ENCODE data around the gene DCLK1.

DCLK1 gene

DNA sequence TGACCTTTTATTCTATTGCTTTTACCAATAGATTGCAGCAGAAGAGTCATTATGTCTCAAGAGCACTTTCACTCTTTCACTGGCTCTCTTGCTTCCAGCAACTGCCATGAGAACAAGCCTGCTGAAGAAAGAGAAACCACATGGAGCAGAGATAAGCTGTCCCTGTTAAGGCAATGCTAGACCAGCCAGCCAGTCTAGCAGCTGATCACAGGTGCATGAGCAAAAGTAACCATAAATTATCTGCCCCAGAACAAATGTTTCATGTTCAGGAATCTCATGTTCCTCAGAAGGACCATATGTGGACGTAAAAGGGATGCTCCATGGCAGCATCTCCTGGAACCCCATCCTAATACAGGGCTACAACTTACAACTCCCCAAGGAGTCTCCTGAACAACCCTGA, 20.4 kb upstream of the DCLK1 start:
- Histone ChIP-seq H3K9me3 (ENCODE audit: control insufficient read depth, insufficient read depth, low read length) (no peaks in the 10 kb centered on the region), H3K4me1 (ENCODE audit: control insufficient read depth, insufficient read depth, low read length) (no peaks in the 10 kb centered on the region), H3K36me3 (ENCODE audit: control insufficient read depth, insufficient read depth, low read length) (no peaks in the 10 kb centered on the region), H3K4me3 (ENCODE audit: low read depth, low read length) (no peak overlapping the region), H3K27me3 (ENCODE audit: control insufficient read depth, insufficient read depth, low read length) (peaks cover 17% of the 10 kb centered on the region), H3K9ac (ENCODE audit: low read depth, low read length) (no peak overlapping the region)

DNA sequence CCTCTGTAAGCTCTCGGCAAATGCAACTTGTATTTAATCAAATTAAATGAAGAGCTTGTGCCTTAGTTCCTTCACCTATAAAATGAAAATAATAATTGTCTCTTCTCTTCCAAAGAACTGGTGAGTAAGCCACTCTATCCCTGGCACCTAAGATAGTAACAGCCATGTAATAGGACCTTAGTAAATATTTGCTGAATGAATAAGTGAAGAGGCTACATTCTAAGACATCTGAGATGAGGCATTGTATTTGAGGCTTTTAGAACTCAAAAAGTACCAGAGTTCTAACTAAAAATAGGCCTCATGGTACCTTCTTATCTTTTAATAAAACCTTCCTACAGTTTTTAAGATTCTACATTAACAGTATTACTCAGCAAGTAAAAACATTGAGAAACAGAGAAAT, 17.3 kb upstream of the DCLK1 start:
- Histone ChIP-seq H3K4me1 (ENCODE audit: control insufficient read depth, insufficient read depth, low read length) (no peaks in the 10 kb centered on the region), H3K36me3 (ENCODE audit: control insufficient read depth, insufficient read depth, low read length) (no peaks in the 10 kb centered on the region), H3K27me3 (ENCODE audit: control insufficient read depth, insufficient read depth, low read length) (no peaks in the 10 kb centered on the region), H3K9ac (ENCODE audit: low read depth, low read length) (no peak overlapping the region), H3K4me3 (ENCODE audit: low read depth, low read length) (no peak overlapping the region), H3K9me3 (ENCODE audit: control insufficient read depth, insufficient read depth, low read length) (no peaks in the 10 kb centered on the region)

DNA sequence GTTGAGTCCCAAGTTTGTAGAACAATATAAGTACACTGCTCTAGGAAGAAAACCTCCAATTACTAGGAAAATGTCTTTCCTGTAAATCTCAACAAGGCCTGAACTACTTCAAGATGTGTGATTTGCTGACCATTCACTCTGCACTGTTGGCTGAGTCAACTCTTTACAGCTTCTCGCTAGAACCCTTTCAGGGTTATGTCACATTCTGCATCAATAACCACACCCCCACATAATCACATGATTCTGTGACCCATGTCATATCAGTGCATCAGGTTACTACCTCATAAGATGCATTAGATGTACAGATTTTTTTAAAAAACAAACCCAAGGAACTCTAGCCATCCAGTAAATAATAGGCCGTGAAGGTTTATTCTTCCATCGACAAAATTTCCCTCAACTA, 16.1 kb upstream of the DCLK1 start:
- Histone ChIP-seq H3K4me3 (ENCODE audit: low read depth, low read length) (no peak overlapping the region), H3K4me1 (ENCODE audit: control insufficient read depth, insufficient read depth, low read length) (no peaks in the 10 kb centered on the region), H3K9ac (ENCODE audit: low read depth, low read length) (no peak overlapping the region), H3K27me3 (ENCODE audit: control insufficient read depth, insufficient read depth, low read length) (no peaks in the 10 kb centered on the region), H3K36me3 (ENCODE audit: control insufficient read depth, insufficient read depth, low read length) (no peaks in the 10 kb centered on the region), H3K9me3 (ENCODE audit: control insufficient read depth, insufficient read depth, low read length) (no peaks in the 10 kb centered on the region)

DNA sequence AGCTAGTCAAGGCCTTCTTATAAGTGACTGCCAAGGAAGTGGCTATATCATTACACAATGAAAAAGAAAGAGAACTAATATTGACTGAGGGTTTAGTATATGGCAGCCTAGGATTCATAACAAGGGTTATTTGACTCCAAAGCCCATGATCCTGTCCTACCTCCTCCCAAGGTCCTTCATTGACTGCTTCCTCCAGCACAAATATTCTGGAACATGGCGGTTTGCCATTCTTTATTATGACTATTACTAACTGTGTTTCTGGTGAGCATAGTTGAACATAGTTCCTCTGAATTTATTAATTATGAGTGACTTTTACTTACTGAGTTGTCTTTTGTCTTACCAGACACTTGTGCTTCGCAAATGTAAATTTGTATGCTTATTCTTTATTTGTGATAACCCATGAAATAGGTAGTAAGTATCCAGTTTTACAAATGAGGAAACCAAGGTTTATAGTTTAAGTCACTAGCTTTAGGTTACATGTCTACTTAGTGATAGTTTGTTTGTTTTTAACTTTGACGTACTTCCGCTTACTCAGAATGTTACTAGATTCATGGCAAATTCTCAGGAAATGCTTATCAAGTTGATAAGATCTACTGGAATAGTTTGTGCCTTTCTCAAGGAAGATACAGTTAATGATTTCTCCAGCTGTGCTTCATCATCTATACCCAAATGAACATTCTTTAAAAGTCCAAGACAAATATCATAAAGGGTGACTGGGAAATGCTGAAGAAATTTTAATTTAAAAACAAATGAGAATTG, 15.5 kb upstream of the DCLK1 start:
- Histone ChIP-seq H3K36me3 (ENCODE audit: control insufficient read depth, insufficient read depth, low read length) (no peaks in the 10 kb centered on the region), H3K9me3 (ENCODE audit: control insufficient read depth, insufficient read depth, low read length) (no peaks in the 10 kb centered on the region), H3K9ac (ENCODE audit: low read depth, low read length) (no peak overlapping the region)

DNA sequence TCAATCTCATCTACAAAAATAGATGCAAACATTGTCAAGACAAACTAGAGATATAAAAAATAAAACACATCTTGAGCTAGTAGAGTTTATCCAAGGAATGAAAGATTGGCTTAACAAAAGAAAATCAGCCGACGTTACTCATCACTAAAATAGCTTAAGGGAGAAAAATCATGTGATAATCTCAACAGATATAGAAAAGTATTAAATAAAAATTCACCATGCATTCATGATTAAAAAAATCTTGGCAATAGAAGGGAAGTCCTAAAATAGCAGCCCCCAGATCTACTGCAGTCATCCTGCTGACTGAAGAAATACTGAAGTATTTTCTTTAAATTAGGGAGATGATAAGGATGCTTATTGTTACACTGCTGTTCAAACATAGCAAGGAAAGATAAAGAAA, 12.6 kb upstream of the DCLK1 start:
- Histone ChIP-seq H3K27me3 (ENCODE audit: control insufficient read depth, insufficient read depth, low read length) (no peaks in the 10 kb centered on the region), H3K9ac (ENCODE audit: low read depth, low read length) (no peak overlapping the region)

More for the DNA sequence above, 15.5 kb upstream of the DCLK1 start:
- H3K27me3 ChIP-seq (ENCODE audit: control insufficient read depth, insufficient read depth, low read length) = no peaks in the 10 kb centered on the region
- no peak overlapping the region for H3K4me3 ChIP-seq (ENCODE audit: low read depth, low read length)
- no peaks in the 10 kb centered on the region for H3K4me1 ChIP-seq (ENCODE audit: control insufficient read depth, insufficient read depth, low read length)

DNA sequence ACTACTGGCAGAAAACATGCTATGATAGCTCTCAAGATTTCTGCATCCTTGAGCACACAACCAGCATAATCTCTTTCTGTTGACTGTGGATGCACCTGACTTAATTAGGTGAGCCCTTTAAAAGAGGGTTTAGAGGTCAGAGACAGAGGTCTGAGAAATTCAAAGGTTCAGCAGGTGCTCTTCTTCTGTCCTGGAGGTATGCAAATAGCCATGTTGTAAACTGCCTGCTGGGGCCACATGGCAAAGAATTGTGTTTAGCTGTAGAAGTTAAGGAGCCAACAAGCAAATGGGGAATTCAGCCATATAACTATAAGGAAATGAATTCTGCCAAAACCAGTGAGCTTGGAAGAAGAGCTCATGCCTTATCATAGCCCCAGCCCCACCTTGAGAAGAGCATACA, 11.6 kb upstream of the DCLK1 start:
- no peaks in the 10 kb centered on the region for H3K36me3 ChIP-seq (ENCODE audit: control insufficient read depth, insufficient read depth, low read length)
- H3K9me3 ChIP-seq (ENCODE audit: control insufficient read depth, insufficient read depth, low read length) = no peaks in the 10 kb centered on the region

More for the DNA sequence above, 12.6 kb upstream of the DCLK1 start:
- Histone ChIP-seq H3K9me3 (ENCODE audit: control insufficient read depth, insufficient read depth, low read length) (no peaks in the 10 kb centered on the region), H3K36me3 (ENCODE audit: control insufficient read depth, insufficient read depth, low read length) (no peaks in the 10 kb centered on the region), H3K4me3 (ENCODE audit: low read depth, low read length) (no peak overlapping the region), H3K4me1 (ENCODE audit: control insufficient read depth, insufficient read depth, low read length) (no peaks in the 10 kb centered on the region)

DNA sequence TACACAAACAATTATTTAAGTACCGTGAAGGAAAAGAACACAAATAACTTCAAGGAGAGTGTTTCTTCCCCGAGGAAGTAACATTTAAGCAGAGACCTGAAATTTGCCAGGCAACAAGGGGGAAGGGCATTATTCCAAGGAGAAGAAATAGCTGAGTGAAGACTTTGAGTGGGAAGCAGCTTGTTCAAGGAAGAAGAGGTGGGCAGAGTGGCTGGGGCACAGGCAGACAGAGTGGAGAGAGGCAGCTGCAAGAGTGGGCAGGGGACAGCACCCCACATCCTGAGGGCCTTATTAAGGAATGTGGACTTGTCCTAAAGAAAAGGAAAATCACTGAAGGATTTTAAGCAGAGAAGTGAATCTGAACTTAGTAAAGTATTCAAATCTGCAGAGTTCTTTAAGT, 4.7 kb upstream of the DCLK1 start:
- H3K9me3 ChIP-seq (ENCODE audit: control insufficient read depth, insufficient read depth, low read length) = no peaks in the 10 kb centered on the region
- no peaks in the 10 kb centered on the region for H3K36me3 ChIP-seq (ENCODE audit: control insufficient read depth, insufficient read depth, low read length)
- H3K9ac ChIP-seq (ENCODE audit: low read depth, low read length) = no peak overlapping the region
- peaks cover 6% of the 10 kb centered on the region for H3K4me1 ChIP-seq (ENCODE audit: control insufficient read depth, insufficient read depth, low read length)
- H3K27me3 ChIP-seq (ENCODE audit: control insufficient read depth, insufficient read depth, low read length) = peaks cover 16% of the 10 kb centered on the region
- no peak overlapping the region for H3K4me3 ChIP-seq (ENCODE audit: low read depth, low read length)

More for the DNA sequence above, 11.6 kb upstream of the DCLK1 start:
- no peaks in the 10 kb centered on the region for H3K27me3 ChIP-seq (ENCODE audit: control insufficient read depth, insufficient read depth, low read length)
- no peaks in the 10 kb centered on the region for H3K4me1 ChIP-seq (ENCODE audit: control insufficient read depth, insufficient read depth, low read length)
- no peak overlapping the region for H3K9ac ChIP-seq (ENCODE audit: low read depth, low read length)
- H3K4me3 ChIP-seq (ENCODE audit: low read depth, low read length) = no peak overlapping the region

DNA sequence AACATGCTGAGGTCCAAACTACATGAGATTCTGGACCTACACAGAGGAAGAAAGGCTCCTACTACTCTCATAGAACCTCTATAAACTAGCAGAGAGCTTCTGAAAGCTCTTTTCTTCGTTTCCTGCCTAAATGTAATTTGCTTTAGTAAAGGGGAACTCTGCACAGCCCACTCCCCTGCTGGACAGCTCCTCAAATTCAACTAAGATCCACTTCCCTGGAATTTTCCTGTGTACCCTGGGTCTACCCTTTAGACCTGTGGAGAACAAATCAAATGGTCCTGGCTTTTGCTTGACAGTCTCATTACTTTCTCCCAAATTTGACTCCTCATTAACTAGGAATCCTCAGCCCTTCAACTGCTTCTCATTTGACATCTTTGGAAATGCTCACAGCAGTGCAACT, 3.5 kb upstream of the DCLK1 start:
- Histone ChIP-seq H3K4me3 (ENCODE audit: low read depth, low read length) (no peak overlapping the region), H3K9me3 (ENCODE audit: control insufficient read depth, insufficient read depth, low read length) (no peaks in the 10 kb centered on the region), H3K27me3 (ENCODE audit: control insufficient read depth, insufficient read depth, low read length) (peaks cover 24% of the 10 kb centered on the region), H3K36me3 (ENCODE audit: control insufficient read depth, insufficient read depth, low read length) (no peaks in the 10 kb centered on the region), H3K9ac (ENCODE audit: low read depth, low read length) (no peak overlapping the region), H3K4me1 (ENCODE audit: control insufficient read depth, insufficient read depth, low read length) (peaks cover 10% of the 10 kb centered on the region)

DNA sequence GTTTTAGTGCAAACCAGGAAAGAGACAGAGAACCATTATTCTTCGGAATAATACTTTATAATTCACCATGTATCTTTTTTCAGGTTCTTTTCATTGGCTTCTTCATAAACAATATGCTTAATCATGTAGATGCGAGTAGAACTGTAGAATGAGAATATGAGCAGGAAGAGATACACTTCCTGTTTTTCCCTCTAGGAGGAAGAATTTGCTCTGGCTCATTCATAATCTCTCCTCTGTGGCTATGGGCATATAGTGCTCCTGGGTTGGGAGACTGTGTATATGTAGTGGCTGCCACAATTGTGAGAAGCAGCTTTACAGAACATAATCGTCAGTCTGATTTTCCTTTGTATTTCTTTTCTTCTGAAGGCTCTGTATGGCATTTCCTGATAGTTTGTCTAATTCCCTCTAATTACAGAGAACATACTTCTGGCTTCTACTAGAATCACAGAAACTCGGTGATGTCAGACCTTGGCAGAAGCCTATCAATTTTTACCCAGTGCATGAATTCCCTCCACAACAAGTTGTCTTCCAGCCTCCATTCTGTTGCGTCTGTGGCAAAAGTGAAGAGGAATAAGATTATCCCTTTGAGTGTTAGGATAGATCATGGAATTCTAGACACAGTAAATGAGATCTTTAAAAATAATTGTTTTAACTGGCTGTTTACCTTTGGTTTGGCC, 2.9 kb upstream of the DCLK1 start:
- no peak overlapping the region for H3K4me3 ChIP-seq (ENCODE audit: low read depth, low read length)
- peaks cover 10% of the 10 kb centered on the region for H3K4me1 ChIP-seq (ENCODE audit: control insufficient read depth, insufficient read depth, low read length)
- no peaks in the 10 kb centered on the region for H3K36me3 ChIP-seq (ENCODE audit: control insufficient read depth, insufficient read depth, low read length)
- no peak overlapping the region for H3K9ac ChIP-seq (ENCODE audit: low read depth, low read length)
- peaks cover 30% of the 10 kb centered on the region for H3K27me3 ChIP-seq (ENCODE audit: control insufficient read depth, insufficient read depth, low read length)
- H3K9me3 ChIP-seq (ENCODE audit: control insufficient read depth, insufficient read depth, low read length) = no peaks in the 10 kb centered on the region

DNA sequence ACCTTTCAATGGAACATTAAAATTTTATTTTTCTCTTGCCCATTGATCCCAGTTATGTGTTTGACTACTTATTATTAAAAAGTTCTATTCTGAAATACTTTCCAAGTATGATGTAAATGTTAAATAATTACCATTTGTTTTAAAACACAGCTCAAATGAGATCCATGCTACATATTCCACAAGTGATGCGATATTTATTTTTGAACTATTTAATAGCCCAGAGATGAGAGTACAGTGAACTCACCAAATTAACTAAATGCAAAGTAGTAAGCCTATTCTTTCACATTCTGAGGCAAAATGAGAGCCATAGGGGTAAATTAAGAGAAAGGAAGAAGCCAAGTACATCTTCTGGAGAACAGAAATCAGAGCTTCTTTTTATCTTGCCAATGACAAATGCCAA, 1.2 kb upstream of the DCLK1 start:
- Histone ChIP-seq H3K9ac (ENCODE audit: low read depth, low read length) (no peak overlapping the region), H3K27me3 (ENCODE audit: control insufficient read depth, insufficient read depth, low read length) (peaks cover 38% of the 10 kb centered on the region), H3K4me1 (ENCODE audit: control insufficient read depth, insufficient read depth, low read length) (peaks cover 10% of the 10 kb centered on the region), H3K4me3 (ENCODE audit: low read depth, low read length) (no peak overlapping the region), H3K9me3 (ENCODE audit: control insufficient read depth, insufficient read depth, low read length) (no peaks in the 10 kb centered on the region), H3K36me3 (ENCODE audit: control insufficient read depth, insufficient read depth, low read length) (no peaks in the 10 kb centered on the region)

DNA sequence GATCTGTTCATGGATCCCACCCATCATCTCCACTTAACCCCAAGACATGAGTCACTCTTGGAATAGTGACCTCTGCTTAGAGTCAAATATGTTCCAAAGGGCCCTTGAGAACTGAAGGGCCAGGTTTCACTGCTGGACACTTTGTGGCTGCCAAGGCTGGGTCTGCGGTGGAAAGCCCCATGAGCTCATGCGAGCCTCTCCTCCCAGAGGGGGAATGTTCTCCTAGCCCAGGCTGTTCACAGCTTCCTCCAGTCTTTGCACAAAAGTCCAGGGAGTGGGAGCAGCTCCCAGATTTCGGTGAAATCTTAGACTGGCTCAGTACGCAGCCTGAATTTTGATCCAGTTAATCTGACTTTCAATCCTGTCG, 732 bp upstream of the DCLK1 start:
- H3K4me3 ChIP-seq (ENCODE audit: low read depth, low read length) = peak overlapping the region; percentile 77
- peaks cover 10% of the 10 kb centered on the region for H3K4me1 ChIP-seq (ENCODE audit: control insufficient read depth, insufficient read depth, low read length)
- peaks cover 38% of the 10 kb centered on the region for H3K27me3 ChIP-seq (ENCODE audit: control insufficient read depth, insufficient read depth, low read length)

DNA sequence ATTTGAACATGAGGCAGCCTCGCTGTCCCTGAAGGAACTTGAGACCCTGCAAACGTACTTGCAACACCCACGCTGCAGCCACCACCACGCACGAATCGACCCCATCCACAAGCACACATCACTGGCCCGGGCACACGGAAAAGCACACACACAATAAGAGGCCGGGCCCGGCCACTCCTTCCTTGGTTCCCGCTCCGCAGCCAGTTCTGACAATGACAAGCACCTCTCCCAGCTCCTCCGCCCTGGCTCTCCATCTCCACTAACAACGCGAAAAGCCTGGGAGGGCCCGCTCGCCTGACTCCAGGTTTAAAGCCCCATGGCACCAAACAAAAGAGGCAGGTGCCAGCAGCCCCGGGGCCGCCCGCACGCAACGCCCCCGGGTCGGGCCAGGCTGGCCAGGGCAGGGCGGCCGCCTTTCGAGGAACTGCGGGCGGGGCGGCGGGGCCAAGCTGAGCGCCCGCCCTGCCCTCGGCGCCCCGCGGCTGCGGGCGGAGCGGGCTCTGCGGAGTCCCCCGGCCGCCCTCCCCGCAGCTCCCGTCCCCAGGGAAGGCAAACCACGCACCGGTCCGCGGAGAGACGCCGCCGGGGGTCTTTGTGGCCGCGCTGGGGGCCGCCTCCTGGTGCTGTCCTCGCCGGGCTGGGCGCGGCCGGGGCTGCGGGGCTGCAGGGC, 495 bp downstream of the DCLK1 start:
- peak overlapping the region; percentile 75 for H3K4me3 ChIP-seq (ENCODE audit: low read depth, low read length)
- peaks cover 38% of the 10 kb centered on the region for H3K27me3 ChIP-seq (ENCODE audit: control insufficient read depth, insufficient read depth, low read length)
- H3K9me3 ChIP-seq (ENCODE audit: control insufficient read depth, insufficient read depth, low read length) = no peaks in the 10 kb centered on the region
- H3K9ac ChIP-seq (ENCODE audit: low read depth, low read length) = no peak overlapping the region
- H3K36me3 ChIP-seq (ENCODE audit: control insufficient read depth, insufficient read depth, low read length) = no peaks in the 10 kb centered on the region
- peaks cover 10% of the 10 kb centered on the region for H3K4me1 ChIP-seq (ENCODE audit: control insufficient read depth, insufficient read depth, low read length)

More for the DNA sequence above, 732 bp upstream of the DCLK1 start:
- no peaks in the 10 kb centered on the region for H3K9me3 ChIP-seq (ENCODE audit: control insufficient read depth, insufficient read depth, low read length)
- H3K36me3 ChIP-seq (ENCODE audit: control insufficient read depth, insufficient read depth, low read length) = no peaks in the 10 kb centered on the region
- H3K9ac ChIP-seq (ENCODE audit: low read depth, low read length) = no peak overlapping the region
